IMR-90 (cell line): ENCODE measurements around the gene ARHGAP5. TPM values are rescaled to one million over a fixed set of nuclear protein-coding genes. Genes with fewer than 3 reads are reported as not detected.

ENCODE experiments used
- ATAC-seq: fragments of 200-7000 bp; cut with Tn5 transposase; 2 replicates; pipeline ENCODE4 v1.9.1; 2020; ENCODE audit warnings: low read depth, mild to moderate bottlenecking, moderate library complexity
- BruUV-seq: library from RNA; stranded (reverse); fragments of 400-500 nt; replicated peaks from 2 replicates; lab custom pipeline; 2021; lab: Mats Ljungman, UMichigan
- CTCF ChIA-PET: fragments of 300-600 bp; formaldehyde crosslinking; extraction: SDS; loops from one replicate; lab custom pipeline; 2021; ENCODE audit warnings: antibody characterized with exemption; lab: Yijun Ruan, JAX
- POLR2A ChIA-PET: fragments of 300-600 bp; sonication (Branson Sonifier 250); formaldehyde crosslinking; loops from one replicate; lab custom pipeline; 2022; ENCODE audit warnings: antibody characterized with exemption; ENCODE audit not compliant: unreplicated experiment; lab: Charles Lee
- DNase-seq: peaks from one replicate; pipeline ENCODE4 v3.0.0; 2013
- H2AFZ ChIP-seq: replicated peaks from 2 replicates; pipeline ENCODE3; 2013; ENCODE audit warnings: low read length, mild to moderate bottlenecking; ENCODE audit not compliant: poor library complexity
- H2AK5ac ChIP-seq: 2 replicates; pipeline ENCODE4 v1.6.1; 2013; ENCODE audit warnings: low read depth, low read length, inconsistent platforms
- H2AK9ac ChIP-seq: replicated peaks from 2 replicates; pipeline ENCODE3; 2013; ENCODE audit warnings: mild to moderate bottlenecking, low read depth, low read length, moderate library complexity; ENCODE audit not compliant: poor library complexity
- H2BK120ac ChIP-seq: 2 replicates; pipeline ENCODE4 v1.6.1; 2013; ENCODE audit warnings: low read depth, low read length, inconsistent platforms
- H2BK15ac ChIP-seq: 3 replicates; pipeline ENCODE4 v1.6.1; 2013; ENCODE audit warnings: low read depth, low read length, inconsistent platforms
- H2BK20ac ChIP-seq: 2 replicates; pipeline ENCODE4 v1.6.1; 2013; ENCODE audit warnings: low read depth, mild to moderate bottlenecking, inconsistent platforms, low read length, moderate library complexity
- H2BK5ac ChIP-seq: 2 replicates; pipeline ENCODE4 v1.6.1; 2013; ENCODE audit warnings: mild to moderate bottlenecking, low read depth, low read length, inconsistent platforms; ENCODE audit not compliant: poor library complexity, severe bottlenecking
- H3K14ac ChIP-seq: replicated peaks from 2 replicates; pipeline ENCODE4 v1.6.1; 2013; ENCODE audit warnings: low read depth, low read length, inconsistent platforms
- H3K18ac ChIP-seq: 2 replicates; pipeline ENCODE4 v1.6.1; 2013; ENCODE audit warnings: low read depth, low read length, control low read depth
- H3K23ac ChIP-seq: 2 replicates; pipeline ENCODE4 v1.6.1; 2013; ENCODE audit warnings: low read depth, low read length, inconsistent platforms
- H3K27ac ChIP-seq: 2 replicates; pipeline ENCODE4 v1.5.1; 2013; ENCODE audit warnings: mild to moderate bottlenecking, control low read depth, low read length; ENCODE audit not compliant: insufficient read depth
- H3K27me3 ChIP-seq: 2 replicates; pipeline ENCODE4 v1.6.1; 2013; ENCODE audit warnings: low read length; ENCODE audit not compliant: control insufficient read depth, insufficient read depth
- H3K36me3 ChIP-seq: 2 replicates; pipeline ENCODE4 v1.6.1; 2013; ENCODE audit warnings: low read length, mixed read lengths; ENCODE audit not compliant: control insufficient read depth, insufficient read depth
- H3K4ac ChIP-seq: 2 replicates; pipeline ENCODE4 v1.6.1; 2013; ENCODE audit warnings: low read depth, low read length, inconsistent platforms
- H3K4me1 ChIP-seq: 2 replicates; pipeline ENCODE4 v1.6.1; 2013; ENCODE audit warnings: low read length, mixed read lengths; ENCODE audit not compliant: control insufficient read depth, insufficient read depth
- H3K4me2 ChIP-seq: 2 replicates; pipeline ENCODE4 v1.6.1; 2013; ENCODE audit warnings: low read depth, mild to moderate bottlenecking, control low read depth, low read length, moderate library complexity
- H3K4me3 ChIP-seq: 2 replicates; pipeline ENCODE4 v1.5.1; 2013; ENCODE audit warnings: low read depth, mild to moderate bottlenecking, control low read depth, low read length, moderate library complexity; ENCODE audit not compliant: insufficient read depth
- H3K56ac ChIP-seq: 2 replicates; pipeline ENCODE4 v1.6.1; 2013; ENCODE audit warnings: low read length, inconsistent platforms; ENCODE audit not compliant: insufficient read depth; ENCODE audit errors: extremely low read depth
- H3K79me1 ChIP-seq, 2 experiments: 2 replicates each; pipeline ENCODE4 v1.6.1; 2013; ENCODE audit warnings: low read length in 2 of 2, inconsistent platforms in 1 of 2, low read depth in 1 of 2
- H3K9ac ChIP-seq: 2 replicates; pipeline ENCODE4 v1.6.1; 2013; ENCODE audit warnings: low read depth, low read length, control low read depth
- H3K9me1 ChIP-seq: 2 replicates; pipeline ENCODE4 v1.6.1; 2013; ENCODE audit warnings: low read length, inconsistent platforms; ENCODE audit not compliant: insufficient read depth
- H3K9me3 ChIP-seq: 2 replicates; pipeline ENCODE4 v1.6.1; 2013; ENCODE audit warnings: low read length; ENCODE audit not compliant: control insufficient read depth, insufficient read depth
- H4K20me1 ChIP-seq: 2 replicates; pipeline ENCODE4 v1.6.1; 2013; ENCODE audit warnings: low read length, inconsistent platforms; ENCODE audit not compliant: insufficient read depth
- H4K5ac ChIP-seq: 2 replicates; pipeline ENCODE4 v1.6.1; 2013; ENCODE audit warnings: mild to moderate bottlenecking, low read depth, low read length, control low read depth
- H4K8ac ChIP-seq, 2 experiments: 2 replicates each; pipeline ENCODE4 v1.6.1; 2013; ENCODE audit warnings: low read depth in 2 of 2, low read length in 2 of 2, control low read depth in 1 of 2, inconsistent platforms in 1 of 2
- H4K91ac ChIP-seq: 2 replicates; pipeline ENCODE4 v1.6.1; 2013; ENCODE audit warnings: low read depth, low read length, inconsistent platforms; ENCODE audit not compliant: insufficient read depth
- CEBPB ChIP-seq: IDR thresholded peaks from 2 replicates; pipeline ENCODE4 v1.6.1; 2012; ENCODE audit warnings: low read depth, low read length, improper control_type of control experiment
- FOS ChIP-seq: fragments of 150-350 bp; IDR thresholded peaks from 2 replicates; pipeline ENCODE4 v1.6.1; 2016; ENCODE audit warnings: low read depth, low read length
- RAD21 ChIP-seq: IDR thresholded peaks from 2 replicates; pipeline ENCODE4 v1.6.1; 2012; ENCODE audit warnings: low read length, improper control_type of control experiment
- WGBS, 2 experiments: methylation state at CpG; one replicate each; pipeline versions ENCODE4 v1.1.5 to v1.1.7; 2013; ENCODE audit warnings: missing lambda C conversion rate in 2 of 2; ENCODE audit not compliant: insufficient read length in 1 of 2; ENCODE audit errors: extremely low coverage in 2 of 2; 5-methylcytosine and 5-hydroxymethylcytosine counted together
- dilution Hi-C: fragments of 300-500 bp; cut with HindIII; formaldehyde crosslinking; loops from one replicate; pipeline ENCODE4 v1.14.3; 2018; ENCODE audit warnings: low sequenced_read_pairs; ENCODE audit not compliant: unreplicated experiment
- in situ Hi-C: fragments of 300-500 bp; cut with MboI; formaldehyde crosslinking; loops from 3 replicates; pipeline ENCODE4 v1.14.3; 2019; ENCODE audit warnings: low sequenced_read_pairs, inconsistent platforms, mixed read lengths
- intact Hi-C: fragments of 100-400 bp; cut with micrococcal nuclease; formaldehyde crosslinking; loops from 2 replicates; pipeline ENCODE4 v1.10.0; 2022
- polyA plus RNA-seq, 3 experiments: library from polyadenylated mRNA; depleted of rRNA; stranded (reverse); fragments of >200 nt; gene quantifications; 2 replicates each; pipeline ENCODE4 v1.2.3, GENCODE V29; 2012; ENCODE audit warnings: low replicate concordance in 1 of 3
- total RNA-seq: library from RNA; depleted of rRNA; stranded (reverse); fragments of >200 nt; gene quantifications from 2 replicates; pipeline ENCODE4 v1.2.3, GENCODE V29; 2012
- TF ChIP-seq, protein P1 (sequence below): conservative IDR thresholded peaks from 2 replicates; pipeline ENCODE4 v1.5.1; 2012; ENCODE audit warnings: mild to moderate bottlenecking, low read depth, low read length, improper control_type of control experiment

ARHGAP5 gene
- total and polyA plus RNA-seq, 2 of the 4 experiments (the other 2 are of a cell fraction) = 7.4 to 45.3 TPM

DNA sequence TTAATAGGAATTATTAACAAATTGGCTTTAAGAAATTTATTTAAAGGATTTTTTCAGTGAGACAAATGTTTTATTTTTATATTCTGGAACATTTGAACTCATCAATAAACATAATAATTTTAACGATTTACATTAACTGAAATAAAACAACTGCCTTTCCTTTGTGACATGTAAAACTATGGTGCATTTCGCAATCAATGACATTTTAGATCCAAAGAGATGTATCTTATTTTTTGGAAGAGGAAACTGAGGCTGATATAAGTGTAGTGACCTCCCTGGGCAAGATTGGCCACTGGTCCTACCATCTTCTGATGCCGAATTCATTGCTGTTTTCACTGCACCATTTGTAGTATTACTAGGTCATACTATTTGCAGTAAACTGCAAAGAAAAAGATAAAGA, 128.4 kb downstream of the ARHGAP5 start:
- Histone ChIP-seq H4K8ac (no peak overlapping the region), H3K4me1 (no peaks in the 10 kb centered on the region), H3K9me3 (no peaks in the 10 kb centered on the region), H3K4ac (no peak overlapping the region), H3K27ac (no peak overlapping the region), H2BK120ac (no peak overlapping the region), H3K9ac (no peak overlapping the region), H3K4me2 (no peak overlapping the region), H4K20me1 (no peaks in the 10 kb centered on the region; the same call in 1 of the 2 replicates), H3K36me3 (no peaks in the 10 kb centered on the region), H2AK9ac (no peak overlapping the region), H4K5ac (no peak overlapping the region), H2AFZ (no peak overlapping the region), H2AK5ac (no peak overlapping the region), H3K56ac (no peak overlapping the region), H3K9me1 (peaks cover 6% of the 10 kb centered on the region; the same call in 1 of the 2 replicates), H3K18ac (no peak overlapping the region), H3K27me3 (peaks cover 6% of the 10 kb centered on the region), H2BK15ac (no peak overlapping the region), H4K91ac (no peak overlapping the region), H3K4me3 (no peak overlapping the region), H3K23ac (no peak overlapping the region), H3K14ac (no peak overlapping the region), H3K79me1 (no peaks in the 10 kb centered on the region), H2BK5ac (no peak overlapping the region), H2BK20ac (no peak overlapping the region)
- POLR2A ChIA-PET = no interaction called here
- TF ChIP-seq RAD21 (no peak), FOS (no peak), CEBPB (peak; percentile 83)
- TF ChIP-seq, protein P1, sequence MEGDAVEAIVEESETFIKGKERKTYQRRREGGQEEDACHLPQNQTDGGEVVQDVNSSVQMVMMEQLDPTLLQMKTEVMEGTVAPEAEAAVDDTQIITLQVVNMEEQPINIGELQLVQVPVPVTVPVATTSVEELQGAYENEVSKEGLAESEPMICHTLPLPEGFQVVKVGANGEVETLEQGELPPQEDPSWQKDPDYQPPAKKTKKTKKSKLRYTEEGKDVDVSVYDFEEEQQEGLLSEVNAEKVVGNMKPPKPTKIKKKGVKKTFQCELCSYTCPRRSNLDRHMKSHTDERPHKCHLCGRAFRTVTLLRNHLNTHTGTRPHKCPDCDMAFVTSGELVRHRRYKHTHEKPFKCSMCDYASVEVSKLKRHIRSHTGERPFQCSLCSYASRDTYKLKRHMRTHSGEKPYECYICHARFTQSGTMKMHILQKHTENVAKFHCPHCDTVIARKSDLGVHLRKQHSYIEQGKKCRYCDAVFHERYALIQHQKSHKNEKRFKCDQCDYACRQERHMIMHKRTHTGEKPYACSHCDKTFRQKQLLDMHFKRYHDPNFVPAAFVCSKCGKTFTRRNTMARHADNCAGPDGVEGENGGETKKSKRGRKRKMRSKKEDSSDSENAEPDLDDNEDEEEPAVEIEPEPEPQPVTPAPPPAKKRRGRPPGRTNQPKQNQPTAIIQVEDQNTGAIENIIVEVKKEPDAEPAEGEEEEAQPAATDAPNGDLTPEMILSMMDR = no peak
- ATAC-seq = no peak
- no peak for DNase-seq
- intact Hi-C loops (no loop called here), dilution Hi-C loops (no loop called here), in situ Hi-C loops (no loop called here)
- no CpG with 5 or more reads among the region's 3 CpGs for WGBS, 2 experiments
- BruUV-seq = no TSS peak
- CTCF ChIA-PET = no interaction called here
